Measurements from ENCODE around the gene TCF3. TPM values are rescaled to one million over a fixed set of nuclear protein-coding genes. Genes with fewer than 3 reads are reported as not detected.

The TCF3 gene
- polyA plus RNA-seq, 3 donors, result 81.6 to 91.5 (median 87.9) TPM

DNA sequence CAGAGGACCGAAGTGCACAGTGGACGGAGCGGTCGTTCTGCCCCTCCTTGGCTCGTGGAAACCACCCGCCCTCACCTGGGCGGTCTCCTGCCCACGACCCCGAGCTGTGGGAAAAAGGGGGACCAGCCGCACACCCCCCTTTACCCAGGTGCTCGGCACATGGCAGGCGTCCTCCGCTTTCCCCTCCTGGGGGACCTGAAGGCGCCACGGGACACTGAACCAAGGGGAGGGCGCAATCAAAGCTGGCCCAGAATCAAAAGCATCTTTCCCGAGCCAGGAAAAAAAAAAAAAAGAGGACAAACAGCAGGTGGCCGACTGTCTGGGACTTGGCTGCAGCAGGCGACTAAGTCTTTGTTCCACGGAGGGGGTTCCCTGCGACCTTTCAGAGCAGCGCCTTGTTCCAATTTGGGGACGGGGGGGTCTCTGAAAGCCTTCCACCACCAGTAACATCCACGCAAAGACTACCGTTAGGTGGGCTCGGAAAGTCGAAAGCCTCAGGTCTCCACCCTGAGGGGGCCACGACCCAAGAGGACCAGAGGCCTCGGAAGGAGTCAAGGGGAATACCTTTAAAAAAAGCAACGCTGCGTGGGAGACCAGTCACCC lies 60.9 kb downstream of the TCF3 start:
- peak in 1 of 3 donors; percentile 7 for DNase-seq (ENCODE audit: low read depth in 3 of 3, low spot score in 2 of 3)

DNA sequence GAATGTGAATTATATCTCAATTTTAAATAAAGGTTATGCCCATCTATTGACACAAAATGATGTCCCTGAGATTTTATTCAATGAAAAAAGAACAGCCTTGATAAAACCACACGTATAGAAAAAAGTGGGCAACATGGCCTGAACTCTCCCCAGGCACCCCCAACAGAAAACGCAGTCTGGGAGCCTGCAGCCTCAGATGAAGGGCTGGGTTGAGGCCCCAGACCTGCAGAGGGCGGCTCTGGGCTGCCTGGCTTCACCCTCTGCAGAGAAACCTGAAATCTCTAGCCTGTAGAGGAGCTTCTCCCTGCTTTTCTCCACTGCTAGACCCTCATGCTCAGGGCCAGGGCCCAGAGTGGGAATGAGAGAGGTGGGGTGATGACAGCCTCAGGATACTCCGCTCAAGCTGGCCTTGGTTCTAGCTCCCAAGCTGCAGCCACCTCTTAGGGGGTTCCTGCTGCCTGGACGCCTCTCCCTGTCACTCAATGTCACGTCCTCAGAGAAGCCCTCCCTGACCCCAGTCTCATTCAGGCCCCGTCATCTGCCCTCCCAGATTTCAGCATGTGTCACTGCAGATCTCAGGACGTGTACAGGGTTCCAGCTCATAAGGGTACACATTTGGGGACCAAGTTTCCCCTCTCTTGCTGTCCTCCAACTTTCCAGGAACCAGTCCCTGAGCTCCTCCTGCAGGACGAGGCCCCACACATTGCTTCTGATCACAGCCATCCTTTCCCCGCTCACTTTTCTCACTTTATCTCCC lies 61.6 kb downstream of the TCF3 start:
- DNase-seq (ENCODE audit: low read depth in 3 of 3, low spot score in 2 of 3), result no peak

DNA sequence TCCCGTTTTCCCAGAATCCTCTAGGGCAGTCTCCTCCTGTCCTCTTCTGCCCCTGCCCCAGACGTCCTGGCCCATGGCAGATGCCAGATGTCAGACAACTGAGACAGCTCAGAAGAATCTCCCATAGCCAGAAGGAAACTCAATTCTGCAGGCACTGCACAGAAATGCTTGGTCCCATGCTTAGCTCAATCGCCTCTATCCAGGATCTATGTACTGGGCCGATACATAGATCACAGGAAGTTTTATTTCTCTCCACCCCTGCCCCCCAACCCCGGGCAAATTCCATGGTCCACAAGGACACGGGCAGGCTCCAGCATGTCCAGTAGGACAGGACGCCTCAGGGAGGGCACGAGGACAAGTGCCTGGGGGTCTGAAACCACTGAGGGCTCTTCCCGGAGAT lies 64.5 kb downstream of the TCF3 start:
- DNase-seq (ENCODE audit: low read depth in 3 of 3, low spot score in 2 of 3), result no peak

DNA sequence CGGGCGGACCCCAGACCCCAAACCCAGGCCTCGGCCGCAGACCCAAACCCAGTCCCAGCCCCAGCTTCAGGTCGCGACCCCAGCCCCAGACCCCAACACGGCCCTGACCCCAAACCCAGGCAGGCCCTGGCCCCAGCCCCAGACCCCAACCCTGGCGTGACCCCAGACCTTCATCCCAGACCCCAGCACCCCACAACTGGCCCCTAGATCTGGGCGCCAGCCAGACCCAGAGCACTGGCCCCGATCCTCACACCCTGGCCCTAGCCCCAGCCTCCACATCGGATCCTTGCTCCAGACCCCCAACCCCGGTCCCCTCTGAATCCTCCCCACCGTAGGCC lies 67.2 kb downstream of the TCF3 start:
- DNase-seq (ENCODE audit: low read depth in 3 of 3, low spot score in 2 of 3), result no peak

DNA sequence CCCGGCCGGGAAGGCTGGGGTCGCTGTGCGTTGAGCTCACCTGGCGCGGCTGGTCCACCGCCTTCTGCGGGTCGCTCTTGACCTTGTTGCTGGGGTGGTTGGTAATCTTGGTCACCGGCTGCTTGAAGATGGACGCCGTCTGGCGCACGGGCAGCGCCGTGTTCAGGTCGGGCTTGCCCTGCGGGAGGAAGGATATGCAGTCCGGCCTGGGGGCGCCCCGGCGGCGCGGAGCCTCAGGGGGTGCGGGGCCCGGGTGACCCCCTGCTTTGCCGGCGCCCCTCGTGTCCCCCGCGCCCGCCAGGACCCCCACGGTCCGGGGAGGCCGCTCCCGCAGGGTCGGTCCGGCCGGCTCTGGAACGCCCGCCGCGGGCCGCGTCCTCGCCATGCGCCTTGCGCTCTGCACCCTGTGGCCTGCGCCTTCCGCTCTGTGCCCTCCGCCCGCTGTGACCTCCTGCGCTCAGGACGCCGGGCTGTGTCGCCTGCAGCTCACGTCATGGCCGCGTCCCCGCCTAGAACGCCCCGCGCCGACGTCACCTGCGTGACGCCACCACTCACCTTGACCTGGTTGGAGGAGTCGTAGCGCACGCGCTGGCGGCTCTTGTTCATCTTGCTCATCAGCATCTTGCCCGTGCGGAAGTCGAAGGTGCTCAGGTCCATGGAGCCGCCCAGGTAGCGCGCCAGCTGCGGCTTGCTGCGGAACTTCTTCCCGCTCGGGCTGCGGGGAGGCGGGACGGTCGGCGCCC lies 67.7 kb downstream of the TCF3 start:
- DNase-seq (ENCODE audit: low read depth in 3 of 3, low spot score in 2 of 3), result no peak

DNA sequence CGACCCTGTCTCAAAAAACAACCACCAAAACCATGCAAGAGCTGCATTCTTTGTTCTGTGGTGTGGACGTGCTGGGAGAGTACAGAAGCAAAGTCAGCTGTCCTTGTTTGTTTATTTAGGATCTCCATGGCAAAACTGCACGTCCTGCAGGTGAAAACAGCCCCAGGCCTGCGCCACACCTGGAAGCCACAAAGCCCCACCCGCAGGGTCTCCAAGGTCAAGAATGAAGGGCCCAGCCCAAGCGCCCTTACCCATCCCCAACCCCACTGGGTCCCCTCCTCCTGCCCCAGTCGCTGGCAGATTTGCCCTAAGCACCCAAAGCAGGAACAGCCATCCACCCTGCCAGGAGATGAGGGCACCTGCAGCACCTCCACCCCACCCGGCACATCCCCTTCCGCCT lies 70.2 kb downstream of the TCF3 start:
- no peak for DNase-seq (ENCODE audit: low read depth in 3 of 3, low spot score in 2 of 3)

DNA sequence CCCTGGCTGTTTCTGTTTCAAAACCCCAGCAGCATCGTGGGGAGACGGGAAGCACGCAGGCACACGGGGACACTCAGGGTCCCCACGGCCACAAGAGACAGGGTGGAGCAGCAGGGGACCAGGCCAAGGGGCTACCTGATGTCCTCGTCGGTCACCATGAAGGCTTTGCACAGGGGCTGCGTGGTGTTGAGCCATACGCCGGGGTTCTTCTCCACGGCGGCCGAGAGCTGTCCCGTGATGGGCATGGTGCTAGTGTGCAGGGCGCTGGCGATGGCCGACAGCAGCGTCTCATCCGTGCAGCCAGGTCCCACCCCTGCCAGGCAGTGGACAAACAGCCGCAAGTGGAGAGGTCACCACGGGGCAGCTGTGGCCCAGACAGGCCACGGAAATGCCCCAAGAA lies 71.5 kb downstream of the TCF3 start:
- DNase-seq (ENCODE audit: low read depth in 3 of 3, low spot score in 2 of 3), result no peak

DNA sequence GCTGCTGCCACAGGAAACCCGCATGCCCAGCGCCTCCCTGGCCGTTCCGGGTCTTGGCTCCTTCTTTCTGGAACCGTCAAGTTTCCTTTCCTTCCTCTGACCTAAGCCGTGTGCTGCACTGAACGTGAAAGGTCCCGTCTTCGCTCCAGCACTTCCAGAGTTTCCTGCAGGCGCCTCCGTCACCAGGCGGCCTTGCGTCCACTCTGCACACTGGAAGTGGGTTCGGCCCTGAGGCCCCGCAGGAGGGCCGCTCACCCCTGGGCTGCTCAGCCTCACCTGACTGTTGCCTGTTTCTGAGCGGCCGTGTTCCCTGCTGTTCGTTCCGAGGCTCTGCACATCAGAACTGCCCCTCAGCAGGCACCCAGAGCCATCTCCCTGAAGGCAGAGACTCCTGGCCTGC lies 72.0 kb downstream of the TCF3 start:
- DNase-seq (ENCODE audit: low read depth in 3 of 3, low spot score in 2 of 3), result no peak

DNA sequence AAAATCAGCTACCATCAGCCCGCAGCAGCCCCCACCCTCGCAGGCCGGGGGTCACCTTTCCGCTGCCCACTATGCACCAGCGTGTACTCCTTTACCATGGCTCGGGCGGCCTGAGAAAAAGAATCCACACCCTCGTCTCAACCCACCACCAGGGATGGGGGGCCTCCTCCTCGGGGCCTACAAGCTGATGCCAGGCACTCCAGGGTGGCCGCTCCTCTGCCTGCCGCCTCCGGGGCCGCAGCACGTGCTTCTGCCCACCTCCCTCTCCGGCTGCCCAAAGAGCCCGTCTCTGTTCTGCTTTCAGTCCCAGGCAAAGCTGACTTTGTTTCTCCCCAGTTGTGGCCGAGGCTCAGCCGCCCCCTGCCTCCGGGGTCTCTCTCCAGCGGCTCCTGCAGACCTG lies 73.2 kb downstream of the TCF3 start:
- no peak for DNase-seq (ENCODE audit: low read depth in 3 of 3, low spot score in 2 of 3)

DNA sequence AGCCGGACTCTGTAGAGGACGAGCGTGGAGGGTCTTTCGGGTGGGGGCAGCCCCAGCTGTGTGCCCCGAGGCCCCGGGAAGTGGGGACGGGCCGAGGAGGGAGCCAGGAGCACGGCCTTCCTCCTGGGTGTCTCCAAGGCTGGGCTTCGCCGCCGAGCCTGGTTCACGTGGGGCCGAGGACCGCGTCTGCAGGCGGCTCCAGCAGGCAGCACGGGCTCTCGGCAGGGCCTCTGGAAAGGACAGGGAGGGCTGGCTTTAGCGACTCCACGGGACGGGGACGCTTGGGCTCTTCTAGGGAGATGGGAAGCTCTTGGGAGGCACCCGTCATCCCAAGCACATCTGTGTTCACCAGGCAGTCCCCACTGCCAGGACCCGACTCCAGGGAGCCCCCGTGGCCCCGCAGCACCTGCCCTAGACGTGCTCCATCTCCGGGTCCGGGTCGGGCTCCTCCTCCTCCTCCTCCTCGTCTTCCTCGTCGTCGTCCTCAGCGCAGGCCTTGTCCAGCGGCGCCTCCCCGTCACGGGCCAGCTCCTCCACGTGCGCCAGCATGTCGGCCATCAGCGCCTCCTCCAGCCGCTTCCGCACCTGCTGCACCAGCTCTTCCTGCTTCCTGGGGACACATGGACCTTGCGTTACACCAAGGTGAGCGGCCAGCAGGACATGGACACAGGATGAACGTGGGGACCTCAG lies 74.3 kb downstream of the TCF3 start:
- no peak for DNase-seq (ENCODE audit: low read depth in 3 of 3, low spot score in 2 of 3)

DNA sequence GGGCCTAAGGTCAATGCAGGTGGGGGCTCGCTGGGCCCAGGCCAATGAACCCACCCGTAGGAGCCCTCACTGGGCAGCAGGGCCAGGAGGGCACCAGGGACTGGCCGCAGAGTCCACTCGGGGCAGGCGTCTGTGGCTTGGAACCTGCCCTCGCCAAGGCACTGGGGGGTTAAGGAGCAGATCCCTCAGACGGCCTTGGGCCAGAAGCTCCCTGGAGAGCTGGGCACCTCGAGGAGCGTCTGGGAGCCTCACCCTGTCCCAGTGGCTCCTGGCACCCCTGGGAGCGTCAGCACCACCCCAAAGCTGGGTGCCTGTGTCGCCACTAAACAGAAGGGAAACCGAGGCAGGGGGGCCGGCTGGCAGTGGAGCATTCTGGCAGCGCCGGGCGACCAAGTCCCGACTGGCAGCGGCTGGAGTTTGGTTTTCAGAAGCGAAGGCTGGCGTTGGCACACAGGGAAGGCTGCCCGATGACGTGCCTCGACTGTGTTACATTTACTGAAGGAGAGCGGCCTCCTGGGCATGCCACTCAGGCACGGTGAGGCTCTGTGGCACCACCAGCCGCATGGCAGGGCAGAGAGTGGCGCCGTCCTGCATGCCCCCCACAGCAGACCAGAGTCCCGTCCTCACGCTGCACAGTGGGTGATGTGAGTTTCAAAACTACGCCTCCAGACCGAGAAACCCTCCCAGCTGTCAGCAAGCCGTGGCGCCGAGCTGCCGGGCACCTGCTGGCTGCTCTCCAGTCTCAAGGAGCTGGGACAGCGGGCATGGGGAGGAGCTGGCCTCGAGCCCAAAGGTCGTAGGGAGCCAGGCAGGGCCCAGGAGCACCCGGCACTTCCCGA lies 75.1 kb downstream of the TCF3 start:
- DNase-seq (ENCODE audit: low read depth in 3 of 3, low spot score in 2 of 3), result no peak

DNA sequence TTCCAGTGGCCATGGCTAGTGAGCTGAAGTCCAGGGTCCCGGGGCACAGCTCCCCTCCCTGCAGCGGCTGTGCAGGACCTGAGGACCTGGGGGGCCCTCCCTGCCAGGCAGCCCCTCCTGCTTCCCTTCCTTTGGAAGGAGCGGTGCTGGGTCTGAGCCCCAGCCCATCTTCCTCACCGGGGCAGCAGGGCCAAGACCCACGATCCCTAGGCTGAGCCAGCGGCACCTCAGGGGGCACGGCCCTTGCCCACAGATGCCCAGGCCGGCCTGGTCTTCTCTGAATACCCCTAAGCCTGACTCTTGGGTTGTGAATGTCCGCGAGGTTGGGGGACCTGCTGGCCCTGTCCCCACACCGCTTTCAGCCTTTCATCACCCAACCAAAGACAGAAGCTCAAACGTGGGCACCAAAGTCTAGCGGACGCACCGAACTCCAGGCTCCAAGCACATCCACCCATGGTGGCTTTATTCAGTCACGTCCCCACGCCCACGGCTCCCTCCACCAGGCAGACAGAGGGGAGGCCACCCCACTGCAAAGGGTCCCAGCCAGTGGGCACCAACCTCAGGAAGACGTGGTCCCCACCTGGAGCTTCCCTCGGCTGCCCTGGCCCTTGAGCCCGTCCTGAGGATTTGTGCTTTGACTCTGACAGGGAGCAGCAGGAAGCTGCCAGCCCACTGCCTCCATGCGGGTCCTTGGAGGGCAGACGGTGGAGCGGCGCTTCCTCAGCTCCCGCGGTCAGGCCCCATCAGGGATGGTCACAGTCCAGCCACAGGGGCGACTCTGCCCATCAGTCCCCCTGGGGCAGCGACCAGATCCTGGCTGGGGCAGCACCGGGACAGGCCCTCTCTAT lies 75.9 kb downstream of the TCF3 start:
- no peak for DNase-seq (ENCODE audit: low read depth in 3 of 3, low spot score in 2 of 3)

DNA sequence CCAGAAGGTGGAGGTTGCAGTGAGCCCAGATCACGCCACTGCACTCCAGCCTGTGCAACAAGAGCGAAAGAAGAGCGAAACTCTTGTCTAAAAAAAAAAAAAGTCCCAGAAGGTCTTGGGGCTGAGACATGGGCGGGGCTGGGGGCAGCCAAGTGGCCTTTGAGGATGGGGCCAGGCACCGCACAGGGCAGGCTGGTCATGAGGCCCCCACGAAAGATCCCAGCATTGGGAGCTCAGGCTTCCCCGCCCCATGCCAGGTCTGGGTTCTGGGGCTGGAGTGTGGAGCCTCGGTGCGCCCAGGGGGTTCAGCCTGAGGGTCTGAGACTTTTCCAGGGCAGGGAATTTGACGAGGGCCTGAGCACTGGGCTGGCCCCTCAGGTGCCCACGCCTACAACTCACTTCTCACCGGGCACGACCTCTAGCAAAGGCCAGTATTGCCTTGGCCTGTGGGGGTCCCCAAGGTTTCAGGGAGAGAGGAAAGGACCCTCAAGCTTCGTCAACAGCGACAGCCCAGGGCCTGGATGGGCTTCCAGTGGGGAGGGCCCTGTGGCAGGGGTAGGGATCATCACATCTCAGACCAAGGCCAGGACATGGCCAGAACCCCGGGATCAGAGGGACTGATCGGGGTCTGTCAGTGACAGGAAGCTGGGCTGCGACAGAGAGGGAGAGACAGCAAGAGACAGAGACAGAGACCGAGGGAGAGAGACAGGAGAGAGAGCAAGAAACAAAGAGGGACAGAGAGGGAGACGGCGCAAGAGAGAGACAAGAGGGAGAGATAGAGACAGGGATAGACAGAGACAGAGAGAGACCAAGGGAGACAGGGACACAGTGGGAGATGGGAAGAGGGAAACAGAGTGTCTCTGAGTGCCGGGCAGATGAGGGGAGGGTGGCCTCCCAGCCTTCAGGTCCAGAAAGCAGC lies 76.8 kb downstream of the TCF3 start:
- DNase-seq (ENCODE audit: low read depth in 3 of 3, low spot score in 2 of 3), result no peak

DNA sequence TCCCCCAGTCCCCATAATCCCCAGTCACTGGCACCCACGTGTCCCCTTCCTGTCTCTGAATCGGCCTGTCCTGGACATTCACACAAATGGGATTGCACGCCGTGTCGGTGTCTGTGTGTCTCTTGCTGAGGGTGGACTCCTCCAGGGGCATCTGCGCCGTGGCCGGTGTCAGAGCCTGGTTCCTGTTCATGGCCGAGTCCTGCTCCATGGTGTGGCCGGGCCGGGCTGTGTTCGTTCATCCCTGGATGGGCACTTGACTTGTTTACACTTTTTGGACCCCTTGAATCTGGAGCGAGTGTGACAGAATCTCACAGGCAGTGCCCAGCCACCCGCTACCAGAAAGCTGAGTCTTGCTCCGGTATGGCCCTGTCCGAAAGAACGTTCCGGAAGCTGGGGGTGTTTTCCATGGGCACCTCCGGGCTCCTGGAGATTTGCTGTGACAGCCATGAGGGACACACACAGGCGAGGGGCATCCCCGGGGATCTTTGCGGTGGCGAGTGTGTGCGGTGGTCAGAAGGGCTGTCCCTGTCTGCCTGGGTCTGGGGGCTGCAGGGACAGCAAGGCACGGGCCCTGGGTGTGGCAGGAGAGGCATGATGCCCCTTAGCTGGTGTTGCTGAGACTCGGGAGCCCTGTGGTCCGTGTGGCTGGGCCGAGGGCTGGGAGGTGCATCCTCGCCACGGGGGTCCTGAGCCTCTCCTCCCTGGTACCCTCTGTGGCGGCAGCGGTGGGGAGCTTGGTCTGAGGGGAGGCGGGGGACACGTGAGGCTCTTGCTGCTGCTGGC lies 77.9 kb downstream of the TCF3 start:
- no peak for DNase-seq (ENCODE audit: low read depth in 3 of 3, low spot score in 2 of 3)

DNA sequence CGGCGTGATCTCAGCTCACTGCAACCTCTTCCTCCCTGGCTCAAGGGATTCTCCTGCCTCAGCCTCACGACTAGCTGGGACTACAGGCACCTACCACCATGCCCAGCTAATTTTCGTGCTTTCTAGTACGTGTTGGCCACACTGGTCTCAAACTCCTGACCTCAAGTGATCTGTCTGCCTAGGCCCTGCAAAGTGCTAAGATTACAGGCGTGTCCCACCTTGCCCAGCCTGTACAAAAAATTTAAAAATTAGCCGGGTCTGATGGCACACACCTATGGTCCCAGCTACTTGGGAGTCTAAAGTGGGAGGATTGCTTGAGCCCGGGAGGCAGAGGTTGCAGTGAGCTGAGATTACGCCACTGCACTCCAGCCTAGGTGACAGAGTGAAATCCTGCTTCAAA lies 79.6 kb downstream of the TCF3 start:
- no peak for DNase-seq (ENCODE audit: low read depth in 3 of 3, low spot score in 2 of 3)

DNA sequence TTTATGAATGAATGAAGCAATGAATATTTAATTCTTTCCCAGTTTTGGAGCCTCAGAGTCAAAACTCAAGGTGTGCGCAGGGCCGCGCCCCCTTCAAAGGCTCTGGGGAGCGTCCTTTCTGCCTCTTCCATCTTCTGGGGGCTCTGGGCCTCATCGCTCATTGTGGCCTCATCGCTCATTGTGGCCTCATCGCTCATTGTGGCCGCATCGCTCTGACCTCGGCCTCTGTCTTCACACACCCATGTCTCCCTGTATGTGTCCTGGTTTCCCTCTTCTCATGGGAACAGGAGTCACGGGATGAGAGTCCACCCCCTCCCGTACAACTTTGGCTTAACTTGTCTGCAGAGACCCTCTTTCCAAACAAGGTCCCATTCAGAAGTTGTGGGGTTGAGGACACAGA lies 81.1 kb downstream of the TCF3 start:
- no peak for DNase-seq (ENCODE audit: low read depth in 3 of 3, low spot score in 2 of 3)

DNA sequence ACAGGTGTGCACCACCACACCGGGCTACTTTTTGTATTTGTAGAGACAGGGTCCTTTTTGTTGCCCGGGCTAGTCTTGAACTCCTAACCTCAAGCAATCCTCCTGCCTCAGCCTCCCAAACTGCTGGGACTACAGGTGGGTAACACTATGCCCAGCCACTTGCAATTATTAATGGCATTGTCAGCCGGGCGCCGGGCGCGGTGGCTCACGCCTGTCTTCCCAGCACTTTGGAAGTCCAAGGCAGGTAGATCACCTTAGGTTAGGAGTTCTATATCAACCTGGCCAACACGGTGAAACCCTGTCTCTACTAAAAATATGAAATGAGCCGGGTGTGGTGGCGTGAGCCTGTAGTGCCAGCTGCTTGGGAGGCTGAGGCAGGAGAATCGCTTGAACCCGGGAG lies 81.6 kb downstream of the TCF3 start:
- no peak for DNase-seq (ENCODE audit: low read depth in 3 of 3, low spot score in 2 of 3)

DNA sequence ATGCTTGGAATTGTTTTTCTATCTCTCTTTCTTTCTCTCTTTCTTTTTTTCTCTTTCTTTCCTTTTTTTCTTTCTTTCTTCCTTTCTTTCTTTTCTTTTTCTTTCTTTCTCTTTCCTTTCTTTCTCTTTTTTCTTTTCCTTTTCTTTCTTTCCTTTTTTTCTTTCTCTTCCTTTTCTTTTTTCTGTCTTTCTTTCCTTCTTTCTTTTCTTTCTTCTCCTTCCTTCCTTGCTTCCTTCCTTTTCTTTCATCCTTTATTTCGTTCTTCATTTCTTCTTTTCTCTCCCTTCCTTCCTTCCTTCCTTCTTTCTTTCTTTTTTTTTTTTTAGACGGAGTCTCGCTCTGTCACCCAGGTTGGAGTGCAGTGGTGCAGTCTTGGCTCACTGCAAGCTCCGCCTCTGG lies 82.4 kb downstream of the TCF3 start:
- DNase-seq (ENCODE audit: low read depth in 3 of 3, low spot score in 2 of 3), result no peak

All from right renal cortex interstitium (tissue), 3 donors.